ENCODE measurements around the gene RTP3. TPM values are rescaled to one million over a fixed set of nuclear protein-coding genes. Genes with fewer than 3 reads are reported as not detected.

The RTP3 gene
- total RNA-seq, 2 donors from 2014 or later = not detected

- Histone ChIP-seq H3K4me1 (ENCODE audit: control insufficient read depth in 1 of 2, low read depth in 2 of 2) (no peaks in the 10 kb centered on the region), H3K4me3 (no peak overlapping the region), H3K36me3 (no peaks in the 10 kb centered on the region), H3K27me3 (replicated peaks; ENCODE audit: insufficient read depth) (no peaks in the 10 kb centered on the region), H3K9me3 (peaks cover 5% of the 10 kb centered on the region), H3K27ac (no peak overlapping the region)
- TF ChIP-seq, protein P1, sequence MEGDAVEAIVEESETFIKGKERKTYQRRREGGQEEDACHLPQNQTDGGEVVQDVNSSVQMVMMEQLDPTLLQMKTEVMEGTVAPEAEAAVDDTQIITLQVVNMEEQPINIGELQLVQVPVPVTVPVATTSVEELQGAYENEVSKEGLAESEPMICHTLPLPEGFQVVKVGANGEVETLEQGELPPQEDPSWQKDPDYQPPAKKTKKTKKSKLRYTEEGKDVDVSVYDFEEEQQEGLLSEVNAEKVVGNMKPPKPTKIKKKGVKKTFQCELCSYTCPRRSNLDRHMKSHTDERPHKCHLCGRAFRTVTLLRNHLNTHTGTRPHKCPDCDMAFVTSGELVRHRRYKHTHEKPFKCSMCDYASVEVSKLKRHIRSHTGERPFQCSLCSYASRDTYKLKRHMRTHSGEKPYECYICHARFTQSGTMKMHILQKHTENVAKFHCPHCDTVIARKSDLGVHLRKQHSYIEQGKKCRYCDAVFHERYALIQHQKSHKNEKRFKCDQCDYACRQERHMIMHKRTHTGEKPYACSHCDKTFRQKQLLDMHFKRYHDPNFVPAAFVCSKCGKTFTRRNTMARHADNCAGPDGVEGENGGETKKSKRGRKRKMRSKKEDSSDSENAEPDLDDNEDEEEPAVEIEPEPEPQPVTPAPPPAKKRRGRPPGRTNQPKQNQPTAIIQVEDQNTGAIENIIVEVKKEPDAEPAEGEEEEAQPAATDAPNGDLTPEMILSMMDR (IDR thresholded peaks at IDR 0.05) = no peak
- ATAC-seq (ENCODE audit: insufficient number of reproducible peaks, low FRiP score, low read depth) (no peak), DNase-seq (ENCODE audit: low spot score) (no peak)
Observed at GRCh38 chr3:46478341-46478740, 19.4 kb upstream of the RTP3 start.

DNA sequence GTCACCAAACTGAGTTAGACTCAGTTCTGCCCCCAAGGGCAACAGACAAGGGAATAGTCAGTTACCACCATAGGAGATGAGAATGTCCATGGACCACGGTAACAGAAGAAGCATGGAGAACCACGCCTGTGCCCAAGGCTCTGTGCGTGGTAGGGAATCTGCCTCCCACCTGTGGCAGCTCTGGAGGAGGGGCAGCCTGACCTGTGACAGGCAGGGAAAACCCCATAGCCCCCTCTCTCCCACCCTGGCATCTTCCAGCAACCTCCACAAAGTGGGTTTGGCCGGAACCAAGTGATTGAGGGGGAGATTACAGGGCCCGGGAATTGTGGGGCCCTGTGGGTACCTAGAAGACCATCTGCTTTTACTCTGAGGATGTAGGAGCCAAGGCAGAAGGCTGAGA lies 18.8 kb upstream of the RTP3 start:
- ATAC-seq (ENCODE audit: insufficient number of reproducible peaks, low FRiP score, low read depth) (no peak), DNase-seq (ENCODE audit: low spot score) (no peak)
- H3K4me1 ChIP-seq (ENCODE audit: control insufficient read depth in 1 of 2, low read depth in 2 of 2) = no peaks in the 10 kb centered on the region
- peaks cover 5% of the 10 kb centered on the region for H3K9me3 ChIP-seq
- TF ChIP-seq, protein P1 (IDR thresholded peaks at IDR 0.05) = no peak
- no peak overlapping the region for H3K4me3 ChIP-seq
- no peak overlapping the region for H3K27ac ChIP-seq
- no peaks in the 10 kb centered on the region for H3K27me3 ChIP-seq (replicated peaks; ENCODE audit: insufficient read depth)
- H3K36me3 ChIP-seq = no peaks in the 10 kb centered on the region

- ATAC-seq (ENCODE audit: insufficient number of reproducible peaks, low FRiP score, low read depth) (no peak), DNase-seq (ENCODE audit: low spot score) (no peak)
- no peaks in the 10 kb centered on the region for H3K36me3 ChIP-seq
- no peaks in the 10 kb centered on the region for H3K4me1 ChIP-seq (ENCODE audit: control insufficient read depth in 1 of 2, low read depth in 2 of 2)
- H3K4me3 ChIP-seq = no peak overlapping the region
- no peaks in the 10 kb centered on the region for H3K27me3 ChIP-seq (replicated peaks; ENCODE audit: insufficient read depth)
- TF ChIP-seq, protein P1 (IDR thresholded peaks at IDR 0.05) = no peak
- no peak overlapping the region for H3K27ac ChIP-seq
- peaks cover 3% of the 10 kb centered on the region for H3K9me3 ChIP-seq
Observed at GRCh38 chr3:46479696-46480095, 18.1 kb upstream of the RTP3 start.

- H3K27me3 ChIP-seq (replicated peaks; ENCODE audit: insufficient read depth) = no peaks in the 10 kb centered on the region
- H3K27ac ChIP-seq = no peak overlapping the region
- H3K4me3 ChIP-seq = no peak overlapping the region
- ATAC-seq (ENCODE audit: insufficient number of reproducible peaks, low FRiP score, low read depth) (no peak), DNase-seq (ENCODE audit: low spot score) (no peak)
- no peaks in the 10 kb centered on the region for H3K36me3 ChIP-seq
- H3K4me1 ChIP-seq (ENCODE audit: control insufficient read depth in 1 of 2, low read depth in 2 of 2) = no peaks in the 10 kb centered on the region
- H3K9me3 ChIP-seq = no peaks in the 10 kb centered on the region
- TF ChIP-seq, protein P1 (IDR thresholded peaks at IDR 0.05) = no peak
Observed at GRCh38 chr3:46480491-46481195, 17.1 kb upstream of the RTP3 start.

DNA sequence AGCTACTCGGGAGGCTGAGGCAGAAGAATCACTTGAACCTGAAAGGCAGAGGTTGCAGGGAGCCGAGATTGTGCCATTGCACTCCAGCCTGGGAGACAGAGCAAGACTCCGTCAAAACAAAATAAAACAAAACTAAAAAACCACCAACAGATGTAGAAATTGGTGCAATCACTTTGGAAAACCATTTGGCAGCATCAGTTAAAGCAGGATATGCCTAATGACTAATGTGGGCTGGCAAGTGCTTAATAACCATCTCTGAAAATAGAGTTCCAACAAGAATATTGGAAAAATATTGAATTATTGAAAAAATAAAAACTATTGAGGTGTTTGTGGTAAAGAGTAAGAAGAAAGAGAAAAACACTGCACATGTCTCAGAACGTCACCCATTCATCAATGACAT lies 16.1 kb upstream of the RTP3 start:
- no peak overlapping the region for H3K27ac ChIP-seq
- ATAC-seq (ENCODE audit: insufficient number of reproducible peaks, low FRiP score, low read depth) = no peak
- no peak overlapping the region for H3K4me3 ChIP-seq
- no peak for DNase-seq (ENCODE audit: low spot score)
- H3K27me3 ChIP-seq (replicated peaks; ENCODE audit: insufficient read depth) = no peaks in the 10 kb centered on the region
- no peaks in the 10 kb centered on the region for H3K36me3 ChIP-seq
- TF ChIP-seq, protein P1 (IDR thresholded peaks at IDR 0.05) = no peak
- no peaks in the 10 kb centered on the region for H3K9me3 ChIP-seq
- no peaks in the 10 kb centered on the region for H3K4me1 ChIP-seq (ENCODE audit: control insufficient read depth in 1 of 2, low read depth in 2 of 2)
